Psoas muscle (tissue), 8 donors: ENCODE data around the gene COL27A1. TPM values are rescaled to one million over a fixed set of nuclear protein-coding genes. Genes with fewer than 3 reads are reported as not detected.

ENCODE experiments used
- ATAC-seq, 4 donors: fragments of 200-7000 bp; cut with Tn5 transposase; one replicate each; pipeline ENCODE4 v1.9.1; 2020; ENCODE audit warnings: moderate library complexity in 3 of 4, mild to moderate bottlenecking in 2 of 4
- DNase-seq, 2 donors: peaks; one replicate each; pipeline ENCODE4 v3.0.0-alpha.2; 2020
- H3K27ac ChIP-seq: fragments of 200-600 bp; one replicate; pipeline ENCODE4 v1.8.0; 2022
- H3K27me3 ChIP-seq, 3 donors: fragments of 200-600 bp in 1 of 3; one replicate each; pipeline versions ENCODE4 v1.6.1 to v1.8.0; 2013 to 2022; ENCODE audit warnings: low read length in 2 of 3, mild to moderate bottlenecking in 2 of 3, moderate library complexity in 1 of 3; ENCODE audit not compliant: insufficient read depth in 3 of 3
- H3K36me3 ChIP-seq, 2 donors: fragments of 200-600 bp in 1 of 2; one replicate each; pipeline versions ENCODE4 v1.6.1 to v1.8.0; 2013 to 2022; ENCODE audit warnings: low read depth in 1 of 2, mild to moderate bottlenecking in 1 of 2, moderate library complexity in 1 of 2; ENCODE audit not compliant: insufficient read depth in 1 of 2
- H3K4me1 ChIP-seq: fragments of 200-600 bp; one replicate; pipeline ENCODE4 v1.8.0; 2022
- H3K4me3 ChIP-seq: fragments of 200-600 bp; one replicate; pipeline ENCODE4 v1.8.0; 2022; ENCODE audit warnings: mild to moderate bottlenecking
- H3K9me3 ChIP-seq: fragments of 200-600 bp; one replicate; pipeline ENCODE4 v1.8.0; 2022
- WGBS, 3 donors: extraction: QIAGEN DNeasy Blood & Tissue Kit; methylation state at CpG; one replicate each; pipeline versions ENCODE4 v1.1.6 to v1.1.7; 2013; 5-methylcytosine and 5-hydroxymethylcytosine counted together
- intact Hi-C, 2 donors: fragments of 100-400 bp; cut with DNase I; formaldehyde crosslinking; loops; one replicate each; pipeline versions ENCODE4 v1.11.0 to v1.14.2; 2022
- polyA plus RNA-seq, 3 donors: library from polyadenylated mRNA; stranded (reverse); fragments of 200-250 nt; gene quantifications; one replicate each; pipeline ENCODE4 v1.2.3, GENCODE V29; 2013
- total RNA-seq, 4 donors: library from RNA; stranded (reverse); fragmentation: NEBNext Ultra II Directional in 2 of 4; extraction: Animal tissue kit (Norgen Biotek cat#: 25700) in 2 of 4; gene quantifications; one replicate each; pipeline versions ENCODE4 v1.2.1 to v1.2.4, GENCODE V29; 2021 to 2023
- TF ChIP-seq, protein P1 (sequence below): fragments of 200-600 bp; IDR thresholded peaks from one replicate; pipeline ENCODE4 v1.8.0; 2022; ENCODE audit warnings: antibody characterized with exemption
- donor health status: healthy with polysubstance abuse.
- donor health status: DM: no; HTN: no; CAD: no; lungs with moderate emphysema.
- donor health status: Bipolar disorder and iron deficiency.
- donor health status: healthy.
- donor health status: DM: yes; HTN: yes; CAD: no.
- donor health status: DM: no; HTN: no; CAD: no.
- donor health status: DM: no; HTN: no; CAD: no.
- donor health status: DM: yes; HTN: yes; CAD: no.

COL27A1 gene
- total and polyA plus RNA-seq, 7 donors = 1.1 to 8.5 (median 3.9) TPM

DNA sequence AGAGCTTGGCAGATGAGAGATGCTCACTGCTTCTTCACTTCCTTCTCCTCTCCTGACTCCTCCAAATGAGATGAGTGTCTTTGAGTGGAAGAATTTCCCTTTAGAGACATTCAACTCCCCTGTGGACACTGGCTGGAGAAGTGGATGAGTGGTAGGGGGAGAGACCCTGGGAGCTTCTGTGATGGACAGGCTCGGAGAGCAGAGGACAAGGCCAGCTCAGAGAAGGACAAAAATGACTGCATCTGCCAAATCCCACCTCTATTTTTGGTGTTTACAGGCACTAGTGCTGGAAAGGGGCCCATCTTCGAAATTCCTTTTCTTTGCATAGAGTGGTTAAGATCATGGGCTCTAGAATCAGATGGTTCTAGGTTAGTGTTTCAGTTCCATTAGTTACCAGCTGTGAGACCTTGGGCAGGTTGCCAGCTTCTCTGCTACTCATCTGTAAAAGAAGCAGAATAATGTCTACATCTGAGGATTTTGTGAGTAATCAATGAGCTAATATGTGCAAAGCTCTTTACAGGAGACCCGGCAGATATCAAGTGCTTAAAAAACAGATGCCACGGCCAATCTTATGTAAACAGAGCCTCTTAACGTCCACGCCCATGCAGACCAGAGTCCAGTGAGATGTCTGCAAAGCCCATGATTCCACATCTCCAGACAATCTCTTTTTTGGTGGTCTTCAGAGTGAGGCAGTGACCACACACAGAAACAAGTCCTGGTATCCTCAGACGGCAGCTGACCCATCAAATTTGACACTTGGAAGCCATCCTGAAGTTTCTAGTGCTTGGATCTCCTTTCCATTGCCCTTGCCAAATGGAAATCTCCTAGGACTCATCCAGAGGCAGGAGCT, 13.6 kb upstream of the COL27A1 start:
- no peak overlapping the region for H3K4me3 ChIP-seq
- peak overlapping the region; percentile 61 for H3K27ac ChIP-seq
- H3K27me3 ChIP-seq = no peaks in the 10 kb centered on the region
- H3K9me3 ChIP-seq = no peaks in the 10 kb centered on the region
- ATAC-seq (peak in 1 of 4 donors; percentile 30), DNase-seq (no peak)
- H3K36me3 ChIP-seq = no peaks in the 10 kb centered on the region
- H3K4me1 ChIP-seq = peaks cover 27% of the 10 kb centered on the region
- TF ChIP-seq, protein P1, sequence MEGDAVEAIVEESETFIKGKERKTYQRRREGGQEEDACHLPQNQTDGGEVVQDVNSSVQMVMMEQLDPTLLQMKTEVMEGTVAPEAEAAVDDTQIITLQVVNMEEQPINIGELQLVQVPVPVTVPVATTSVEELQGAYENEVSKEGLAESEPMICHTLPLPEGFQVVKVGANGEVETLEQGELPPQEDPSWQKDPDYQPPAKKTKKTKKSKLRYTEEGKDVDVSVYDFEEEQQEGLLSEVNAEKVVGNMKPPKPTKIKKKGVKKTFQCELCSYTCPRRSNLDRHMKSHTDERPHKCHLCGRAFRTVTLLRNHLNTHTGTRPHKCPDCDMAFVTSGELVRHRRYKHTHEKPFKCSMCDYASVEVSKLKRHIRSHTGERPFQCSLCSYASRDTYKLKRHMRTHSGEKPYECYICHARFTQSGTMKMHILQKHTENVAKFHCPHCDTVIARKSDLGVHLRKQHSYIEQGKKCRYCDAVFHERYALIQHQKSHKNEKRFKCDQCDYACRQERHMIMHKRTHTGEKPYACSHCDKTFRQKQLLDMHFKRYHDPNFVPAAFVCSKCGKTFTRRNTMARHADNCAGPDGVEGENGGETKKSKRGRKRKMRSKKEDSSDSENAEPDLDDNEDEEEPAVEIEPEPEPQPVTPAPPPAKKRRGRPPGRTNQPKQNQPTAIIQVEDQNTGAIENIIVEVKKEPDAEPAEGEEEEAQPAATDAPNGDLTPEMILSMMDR = no peak
- WGBS, 3 donors = 23 to 36% (median 28%) methylated on average over 7 of the region's 7 CpGs
- intact Hi-C loops = no loop called here

DNA sequence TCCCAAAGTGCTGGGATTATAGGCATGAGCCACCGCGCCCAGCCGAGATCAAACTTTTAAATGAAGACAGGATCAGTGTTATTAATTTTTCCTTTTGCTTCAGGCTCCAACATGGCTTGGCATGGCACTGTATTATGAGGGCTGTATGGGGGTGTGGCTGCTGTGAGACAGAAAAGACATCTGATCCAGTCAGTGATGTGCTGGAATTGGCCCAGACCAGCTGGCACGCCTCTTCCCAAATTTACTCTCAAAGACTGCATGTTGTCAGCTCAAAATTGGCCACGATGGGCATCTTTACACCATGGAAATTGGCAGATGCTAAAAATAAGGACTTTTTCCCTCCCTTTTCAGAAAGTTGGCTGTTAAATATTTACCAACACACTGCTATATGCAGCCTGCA, 12.1 kb upstream of the COL27A1 start:
- DNase-seq = no peak
- 71 to 83% (median 73%) methylated on average over 5 of the region's 5 CpGs for WGBS, 3 donors
- H3K36me3 ChIP-seq = no peaks in the 10 kb centered on the region
- TF ChIP-seq, protein P1 = no peak
- H3K4me1 ChIP-seq = peaks cover 27% of the 10 kb centered on the region
- no peak overlapping the region for H3K4me3 ChIP-seq
- ATAC-seq = no peak
- no peak overlapping the region for H3K27ac ChIP-seq
- no peaks in the 10 kb centered on the region for H3K9me3 ChIP-seq
- intact Hi-C loops = no loop called here
- H3K27me3 ChIP-seq = no peaks in the 10 kb centered on the region

DNA sequence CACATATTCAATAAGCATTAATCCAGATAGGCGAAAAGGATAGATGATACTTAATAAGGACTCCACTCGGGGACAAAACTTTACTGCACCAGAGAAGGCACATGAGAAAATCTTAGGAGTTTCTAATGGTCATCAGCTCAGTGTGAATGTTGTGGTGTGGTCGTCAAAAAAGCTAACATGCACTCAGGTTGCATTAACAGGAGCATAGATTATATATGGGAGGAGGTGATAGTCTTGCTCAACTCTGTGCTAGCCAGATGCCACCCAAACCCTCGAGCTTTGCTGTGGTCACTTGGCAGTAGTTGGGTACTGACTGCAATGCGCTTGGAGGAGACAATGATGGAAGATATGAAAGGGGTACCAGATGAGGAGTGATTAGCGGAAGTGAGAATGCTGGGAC, 8.6 kb upstream of the COL27A1 start:
- DNase-seq = no peak
- H3K27me3 ChIP-seq = no peaks in the 10 kb centered on the region
- no peaks in the 10 kb centered on the region for H3K36me3 ChIP-seq
- no peak overlapping the region for H3K27ac ChIP-seq
- intact Hi-C loops = no loop called here
- TF ChIP-seq, protein P1 = no peak
- peaks cover 9% of the 10 kb centered on the region for H3K4me1 ChIP-seq
- H3K4me3 ChIP-seq = no peak overlapping the region
- no peak for ATAC-seq
- WGBS, 3 donors = 88 to 93% (median 90%) methylated on average over 6 of the region's 6 CpGs
- H3K9me3 ChIP-seq = no peaks in the 10 kb centered on the region

DNA sequence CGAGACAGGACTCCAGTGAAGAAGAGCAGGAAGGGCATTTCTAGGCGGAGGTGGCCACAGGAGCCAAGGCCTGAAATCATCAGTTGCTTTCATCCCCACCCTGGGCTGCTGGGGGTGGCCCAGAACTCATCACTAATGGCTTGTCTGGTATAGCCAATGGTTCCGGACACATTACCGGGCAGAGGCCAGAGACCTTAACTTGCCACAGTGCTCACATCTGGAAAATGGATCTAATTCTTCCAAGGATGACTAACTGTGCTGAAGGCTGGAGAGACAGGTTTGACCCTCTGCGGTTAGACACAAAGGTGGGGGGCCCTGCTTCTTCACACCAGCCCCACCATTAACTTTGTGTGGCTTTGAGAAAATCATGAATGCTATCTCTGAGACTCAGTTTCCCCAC, 6.2 kb upstream of the COL27A1 start:
- DNase-seq (no peak), ATAC-seq (no peak)
- no peak overlapping the region for H3K27ac ChIP-seq
- H3K4me3 ChIP-seq = no peak overlapping the region
- WGBS, 3 donors = 92 to 96% (median 93%) methylated on average over 5 of the region's 5 CpGs
- H3K9me3 ChIP-seq = no peaks in the 10 kb centered on the region
- TF ChIP-seq, protein P1 = no peak
- no peaks in the 10 kb centered on the region for H3K36me3 ChIP-seq
- intact Hi-C loops = no loop called here
- H3K4me1 ChIP-seq = peaks cover 4% of the 10 kb centered on the region
- H3K27me3 ChIP-seq = peaks cover 0 to 9% (median 4%) of the 10 kb centered on the region in 3 donors
